Inferior parietal cortex (tissue), 1 donor: Measurements from ENCODE around the gene PADI6.
A peak's percentile ranks its signal among the peaks of the same experiment; 100 is the strongest.
"Not testable (repeated sequence)": the region's sequence is repeated elsewhere in the genome, so short reads cannot be mapped to it uniquely, and the experiment has no call there.

Experiments used
- DNase-seq: peaks from one replicate; pipeline ENCODE4 v3.0.0-alpha.2; 2016; ENCODE audit errors: extremely low spot score

Gene PADI6

GRCh38 chr1:17371896-17372295 is at the start of gene PADI6:
TSS of gene PADI6 (plus strand) at chr1:17372196. CDS start at chr1:17372246, 50 bp downstream.
- DNase-seq, result no peak

GRCh38 chr1:17328855-17329254 is 43.1 kb upstream of the PADI6 start:
- no peak for DNase-seq

DNA sequence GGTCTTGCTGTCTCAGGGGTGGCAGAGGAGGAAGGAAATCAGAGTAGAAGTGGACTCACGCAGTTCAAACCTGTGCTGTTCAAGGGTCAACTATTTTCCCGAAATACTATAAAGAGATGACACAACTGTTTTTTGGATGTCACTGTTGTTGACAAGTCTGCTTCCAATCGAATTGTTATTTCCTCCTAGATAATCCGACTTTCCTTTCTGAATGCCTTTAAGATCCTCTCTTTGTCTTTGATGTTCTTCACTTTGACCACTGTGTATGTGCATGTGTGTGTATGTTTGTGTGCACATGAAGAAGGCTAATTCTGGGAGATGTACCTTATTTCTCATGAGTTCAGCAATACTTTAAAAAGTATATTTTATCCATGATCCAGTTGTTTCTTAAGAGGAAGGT is 42.4 kb upstream of the PADI6 start:
- no peak for DNase-seq

- no peak for DNase-seq
Observed at GRCh38 chr1:17330856-17331255, 41.1 kb upstream of the PADI6 start.

GRCh38 chr1:17333081-17333480 is 38.9 kb upstream of the PADI6 start:
- no peak for DNase-seq

DNA sequence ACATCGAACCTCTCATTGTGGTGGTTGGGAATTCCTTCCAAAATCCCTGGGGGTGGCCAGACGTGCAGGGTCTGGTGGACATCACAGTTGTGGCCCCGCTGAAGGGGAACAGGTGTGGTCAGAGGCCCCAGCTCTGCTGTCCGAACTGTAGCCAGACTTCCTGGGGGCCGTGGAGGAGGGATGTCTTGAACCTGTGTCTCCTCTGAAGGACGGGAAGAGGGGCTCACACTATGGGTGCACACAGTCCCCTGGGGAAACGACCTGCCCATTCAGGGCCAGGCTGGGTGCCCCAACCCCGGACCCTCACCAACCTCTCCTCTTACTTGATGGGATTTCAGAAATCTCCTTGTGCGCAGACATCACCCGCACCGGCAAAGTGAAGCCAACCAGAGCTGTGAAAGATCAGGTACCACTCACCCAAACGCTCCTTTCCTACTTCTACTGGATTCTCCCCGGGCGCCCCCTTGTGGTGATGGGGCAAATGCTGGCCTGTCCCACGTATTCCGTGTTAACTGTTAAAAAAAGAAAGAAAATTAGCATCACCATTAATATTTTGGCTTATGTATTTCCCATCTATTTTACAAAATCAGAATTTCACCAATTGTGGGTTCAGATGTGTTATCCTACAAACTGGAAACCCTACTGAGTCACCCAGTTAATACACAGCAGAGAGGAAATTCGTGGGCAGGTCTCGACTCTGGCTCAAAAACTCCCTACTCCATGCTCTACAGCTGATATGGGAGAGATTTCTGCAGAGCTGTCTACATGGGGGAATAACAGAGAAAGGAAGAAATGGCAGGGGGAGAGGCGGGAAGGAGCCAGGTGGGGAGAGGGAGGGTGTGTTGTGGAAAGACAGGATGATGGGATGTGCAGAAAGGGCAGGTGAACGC is 35.9 kb upstream of the PADI6 start:
- DNase-seq, result peak; percentile 59

DNA sequence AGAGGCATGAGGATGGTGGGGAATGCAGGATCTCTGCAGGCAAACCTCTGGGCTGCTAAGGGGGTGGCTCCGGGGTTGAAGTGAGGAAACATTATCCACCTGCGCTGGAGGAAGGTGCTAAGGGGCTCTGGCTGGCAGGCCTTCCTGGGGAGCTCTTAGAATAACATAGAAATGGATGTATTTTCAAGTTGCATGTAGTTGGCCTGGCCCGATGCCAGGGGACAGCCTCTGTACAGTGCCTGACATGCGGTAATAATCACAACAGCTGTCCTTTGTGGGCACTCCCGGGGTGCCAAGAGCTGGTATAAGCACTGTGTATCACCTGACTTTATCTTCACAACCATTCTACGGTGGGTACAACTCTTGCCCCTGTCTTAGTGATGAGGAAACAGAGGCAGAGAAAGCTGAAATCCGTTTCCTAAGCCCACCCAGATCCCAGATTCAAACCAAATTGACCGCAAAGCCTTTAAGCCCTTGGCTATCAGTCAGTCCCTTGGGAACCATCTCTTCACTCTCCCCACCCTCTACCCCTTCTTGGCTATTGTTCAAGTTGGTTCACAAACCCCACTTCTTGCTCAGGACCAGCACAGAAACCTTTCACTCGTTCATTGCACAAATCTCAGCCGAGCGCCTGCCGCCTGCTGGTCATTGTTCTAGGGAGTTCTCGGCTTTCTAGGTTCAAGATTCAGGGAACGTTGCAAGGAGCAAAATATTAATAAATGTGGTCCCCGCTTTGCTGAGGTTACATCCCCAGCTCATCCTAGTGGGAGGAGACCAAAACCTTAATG is 33.1 kb upstream of the PADI6 start:
- no peak for DNase-seq

GRCh38 chr1:17339521-17339920 is 32.5 kb upstream of the PADI6 start:
- DNase-seq, result no peak

GRCh38 chr1:17340358-17340757 is 31.6 kb upstream of the PADI6 start:
- no peak for DNase-seq

- DNase-seq, result no peak
Observed at GRCh38 chr1:17342014-17342441, 30.0 kb upstream of the PADI6 start.

DNA sequence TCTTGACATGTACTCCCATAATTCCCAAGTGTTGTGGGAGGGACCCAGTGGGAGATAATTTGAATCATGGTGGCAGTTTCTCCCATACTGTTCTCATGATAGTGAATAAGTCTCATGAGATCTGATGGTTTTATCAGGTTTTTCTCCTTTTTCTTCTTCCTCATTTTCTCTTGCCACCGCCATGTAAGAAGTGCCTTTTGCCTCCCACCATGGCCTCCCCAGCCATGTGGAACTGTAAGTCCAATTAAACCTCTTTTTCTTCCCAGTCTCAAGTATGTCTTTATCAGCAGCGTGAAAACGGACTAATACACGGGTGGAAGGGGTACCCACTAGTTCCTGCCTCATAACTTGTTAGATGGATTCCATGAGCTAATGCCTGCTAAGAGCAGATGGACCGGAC is 26.5 kb upstream of the PADI6 start:
- not testable (repeated sequence) for DNase-seq

DNA sequence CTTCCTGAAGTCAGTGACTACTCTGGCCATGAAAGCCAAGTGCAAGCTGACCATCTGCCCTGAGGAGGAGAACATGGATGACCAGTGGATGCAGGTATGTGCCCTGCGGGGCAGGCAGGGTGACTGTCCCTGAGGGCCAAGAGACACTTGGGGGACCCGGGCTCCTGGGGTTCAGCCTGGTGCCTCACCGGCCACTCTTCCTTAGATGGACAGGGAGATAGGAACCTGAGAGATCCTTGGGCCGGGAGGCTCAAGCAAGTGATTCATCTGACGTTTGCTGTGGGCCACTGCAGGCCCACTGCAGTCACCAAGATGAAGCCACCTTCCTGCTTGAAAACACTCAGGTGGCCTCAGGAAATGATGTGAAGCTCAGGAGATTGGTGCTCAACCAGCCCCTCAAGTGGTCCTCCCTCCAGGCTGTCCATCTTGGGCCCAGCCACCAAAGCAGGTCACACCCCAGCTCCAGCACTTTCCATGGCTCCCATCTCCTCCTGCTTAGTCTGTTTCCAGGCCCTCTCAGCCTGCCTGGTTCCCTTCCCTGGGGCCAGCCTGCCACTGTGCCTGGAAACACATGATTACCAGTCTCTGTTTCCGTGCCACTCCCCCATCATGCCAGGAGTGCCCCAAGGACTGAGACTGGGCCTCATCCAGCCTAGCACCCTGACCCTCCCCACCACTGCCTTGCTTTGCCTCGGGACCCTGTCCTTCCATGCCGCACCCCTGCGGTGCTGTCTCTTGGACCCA is 25.8 kb upstream of the PADI6 start:
- no peak for DNase-seq

GRCh38 chr1:17347769-17348592 is 24.0 kb upstream of the PADI6 start:
- DNase-seq, result peak; percentile 6

DNA sequence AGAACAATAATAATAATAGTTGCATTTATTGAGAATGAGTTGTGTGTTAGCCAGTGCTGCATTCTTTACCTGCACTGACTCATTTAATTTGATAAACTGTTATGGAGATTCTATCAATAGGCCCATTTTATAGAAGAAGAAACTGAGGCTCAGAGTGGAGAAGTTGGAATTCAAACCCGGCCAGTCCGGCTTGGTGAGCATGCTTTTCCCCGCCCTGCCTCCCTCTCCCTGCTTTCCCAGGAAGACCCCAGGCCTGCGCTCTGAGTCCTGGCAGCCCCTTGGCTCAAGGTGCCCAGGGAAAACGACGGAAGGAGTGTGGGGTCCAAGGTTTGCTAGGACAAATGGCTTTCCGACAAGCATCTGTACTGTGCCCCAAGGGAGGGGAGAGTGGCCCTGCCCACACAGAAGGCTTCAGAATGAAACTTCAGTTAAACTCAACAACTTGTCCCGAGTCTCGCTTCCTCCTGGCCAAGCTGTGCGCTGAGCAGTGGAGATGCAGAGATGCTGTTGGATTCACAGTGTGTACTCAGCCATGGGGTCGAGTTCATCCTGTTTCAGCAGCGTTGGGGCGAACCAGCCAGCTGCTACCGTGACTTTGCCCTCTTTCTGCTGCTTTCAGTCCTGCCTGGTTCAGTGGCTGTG is 23.3 kb upstream of the PADI6 start:
- no peak for DNase-seq

- DNase-seq, result no peak
Observed at GRCh38 chr1:17350083-17350482, 21.9 kb upstream of the PADI6 start.

- no peak for DNase-seq
Observed at GRCh38 chr1:17350928-17351446, 21.0 kb upstream of the PADI6 start.

- DNase-seq, result no peak
Observed at GRCh38 chr1:17351598-17352324, 20.2 kb upstream of the PADI6 start.

DNA sequence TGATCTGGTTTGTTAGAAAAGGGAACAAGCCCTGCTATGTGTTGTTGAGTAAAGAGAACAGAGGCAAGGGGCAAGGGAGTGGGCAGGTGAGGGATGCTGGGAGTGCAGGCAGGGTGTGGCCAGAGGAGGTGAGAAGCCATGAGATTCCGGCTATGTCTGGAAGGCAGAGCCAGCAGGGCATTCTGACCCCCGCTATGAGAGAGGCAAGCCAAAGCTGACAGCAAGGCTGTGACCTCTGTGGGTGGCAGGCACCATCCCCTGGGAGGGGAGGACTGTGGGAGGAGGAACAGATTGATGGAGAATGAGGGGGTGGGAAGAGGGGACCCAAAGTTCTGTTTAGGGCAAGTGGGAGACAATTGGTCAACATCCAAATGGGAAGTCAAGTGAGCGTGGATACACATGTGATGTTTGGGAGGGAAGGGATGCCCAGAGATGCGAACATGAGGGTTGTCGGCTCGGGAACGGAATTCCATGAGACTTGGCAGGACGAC is 19.5 kb upstream of the PADI6 start:
- no peak for DNase-seq

- DNase-seq, result no peak
Observed at GRCh38 chr1:17355898-17356297, 16.1 kb upstream of the PADI6 start.
